ENCODE results near the gene FBN3.
"Not testable (repeated sequence)": the region's sequence is repeated elsewhere in the genome, so short reads cannot be mapped to it uniquely, and the experiment has no call there.

Gene FBN3

GRCh38 chr19:8117991-8118390, 31.4 kb downstream of the FBN3 start:
- no peak for DNase-seq (ENCODE audit: low read depth in 2 of 2)

- DNase-seq (ENCODE audit: low read depth in 2 of 2), result no peak
Observed at GRCh38 chr19:8116437-8117293, 32.7 kb downstream of the FBN3 start.

GRCh38 chr19:8115805-8116396, 33.5 kb downstream of the FBN3 start:
- DNase-seq (ENCODE audit: low read depth in 2 of 2), result no peak

GRCh38 chr19:8113017-8113416, 36.4 kb downstream of the FBN3 start:
- DNase-seq (ENCODE audit: low read depth in 2 of 2), result no peak

- DNase-seq (ENCODE audit: low read depth in 2 of 2), result no peak
Observed at GRCh38 chr19:8111376-8111775, 38.0 kb downstream of the FBN3 start.

GRCh38 chr19:8110931-8111330, 38.5 kb downstream of the FBN3 start:
- no peak for DNase-seq (ENCODE audit: low read depth in 2 of 2)

GRCh38 chr19:8109890-8110662, 39.3 kb downstream of the FBN3 start:
- no peak for DNase-seq (ENCODE audit: low read depth in 2 of 2)

GRCh38 chr19:8109455-8109854, 39.9 kb downstream of the FBN3 start:
- no peak for DNase-seq (ENCODE audit: low read depth in 2 of 2)

GRCh38 chr19:8108560-8109445, 40.6 kb downstream of the FBN3 start:
- no peak for DNase-seq (ENCODE audit: low read depth in 2 of 2)

GRCh38 chr19:8107301-8107903, 42.0 kb downstream of the FBN3 start:
- no peak for DNase-seq (ENCODE audit: low read depth in 2 of 2)

GRCh38 chr19:8105471-8105870, 43.9 kb downstream of the FBN3 start:
- no peak for DNase-seq (ENCODE audit: low read depth in 2 of 2)

- DNase-seq (ENCODE audit: low read depth in 2 of 2), result not testable (repeated sequence)
Observed at GRCh38 chr19:8101910-8102309, 47.5 kb downstream of the FBN3 start.

GRCh38 chr19:8101311-8101710, 48.1 kb downstream of the FBN3 start:
- DNase-seq (ENCODE audit: low read depth in 2 of 2), result no peak

GRCh38 chr19:8097681-8098567, 51.5 kb downstream of the FBN3 start:
- no peak for DNase-seq (ENCODE audit: low read depth in 2 of 2)

GRCh38 chr19:8097198-8097597, 52.2 kb downstream of the FBN3 start:
- DNase-seq (ENCODE audit: low read depth in 2 of 2), result no peak

- DNase-seq (ENCODE audit: low read depth in 2 of 2), result no peak
Observed at GRCh38 chr19:8096071-8096470, 53.3 kb downstream of the FBN3 start.

GRCh38 chr19:8095354-8095886, 54.0 kb downstream of the FBN3 start:
- DNase-seq (ENCODE audit: low read depth in 2 of 2), result no peak

- DNase-seq (ENCODE audit: low read depth in 2 of 2), result no peak
Observed at GRCh38 chr19:8094336-8094735, 55.1 kb downstream of the FBN3 start.

GRCh38 chr19:8093740-8094139, 55.7 kb downstream of the FBN3 start:
- no peak for DNase-seq (ENCODE audit: low read depth in 2 of 2)

GRCh38 chr19:8090950-8091349, 58.4 kb downstream of the FBN3 start:
- no peak for DNase-seq (ENCODE audit: low read depth in 2 of 2)

Data from stimulated activated CD8-positive, alpha-beta memory T cell treated with anti-CD3 and anti-CD28 coated beads, Interleukin-7, amount 100 ng/mL, for 4 hours (primary cell).